LNCAP (cell line): Measurements from ENCODE around the gene SYNDIG1.

Experiments used
- CTCF ChIP-seq: fragments of 450-650 bp; IDR thresholded peaks from 2 replicates; pipeline ENCODE4 v1.5.1; 2017; ENCODE audit warnings: mild to moderate bottlenecking

Gene SYNDIG1

GRCh38 chr20:24648919-24649318 is 179.5 kb downstream of the SYNDIG1 start:
- no peak for TF ChIP-seq CTCF

- no peak for TF ChIP-seq CTCF
Measured at GRCh38 chr20:24649787-24650490, 180.5 kb downstream of the SYNDIG1 start.

- no peak for TF ChIP-seq CTCF
Measured at GRCh38 chr20:24651171-24651975, 181.9 kb downstream of the SYNDIG1 start.

GRCh38 chr20:24651976-24652345 is 182.5 kb downstream of the SYNDIG1 start:
- TF ChIP-seq CTCF = no peak

- no peak for TF ChIP-seq CTCF
Measured at GRCh38 chr20:24653306-24653705, 183.9 kb downstream of the SYNDIG1 start.

- TF ChIP-seq CTCF = no peak
Measured at GRCh38 chr20:24654425-24654824, 185.0 kb downstream of the SYNDIG1 start.

GRCh38 chr20:24656391-24656790 is 187.0 kb downstream of the SYNDIG1 start:
- TF ChIP-seq CTCF = no peak
